Measurements from ENCODE around the gene MYOM1. TPM values are rescaled to one million over a fixed set of nuclear protein-coding genes. Genes with fewer than 3 reads are reported as not detected.
A peak's percentile ranks its signal among the peaks of the same experiment; 100 is the strongest.

The MYOM1 gene
- total RNA-seq, 1 experiment from 2014 or later: 0.37 TPM

DNA sequence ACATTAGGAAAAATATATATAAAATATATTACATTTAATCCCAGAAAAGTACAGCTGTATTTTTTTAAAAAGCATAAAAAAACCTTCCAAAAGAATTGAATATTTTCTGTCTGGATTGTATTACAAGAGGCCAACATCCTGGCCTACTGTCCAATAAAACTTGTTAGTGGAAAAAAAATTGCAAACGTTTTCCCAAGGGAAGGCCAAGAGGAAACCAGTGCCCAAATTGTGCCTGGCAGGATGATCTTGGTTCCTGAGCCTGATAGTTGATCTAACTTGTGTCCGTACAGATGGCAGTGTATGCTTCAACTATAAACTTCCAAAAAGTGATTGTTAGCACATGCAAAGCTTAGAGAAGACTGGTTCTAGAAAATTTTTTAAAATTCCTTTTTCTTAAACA, 116.2 kb downstream of the MYOM1 start:
- Histone ChIP-seq H3K4me1 (ENCODE audit: insufficient read depth, low read length, poor library complexity, severe bottlenecking) (peaks cover 35% of the 10 kb centered on the region), H3K4me3 (ENCODE audit: low read depth, low read length, poor library complexity, severe bottlenecking) (no peak overlapping the region), H3K27ac (ENCODE audit: low read depth, low read length, poor library complexity, severe bottlenecking) (peak overlapping the region; percentile 25), H3K9me3 (ENCODE audit: low read depth, low read length, poor library complexity, severe bottlenecking) (no peaks in the 10 kb centered on the region), H3K36me3 (ENCODE audit: insufficient read depth, low read length, poor library complexity, severe bottlenecking) (no peaks in the 10 kb centered on the region), H3K27me3 (replicated peaks; ENCODE audit: insufficient read depth, low read depth, low read length, poor library complexity) (no peaks in the 10 kb centered on the region)
- POLR2A ChIA-PET (ENCODE audit: low non-redundant PET): no interaction called here
- DNase-seq (ENCODE audit: low spot score): peak; percentile 59
- TF ChIP-seq, protein P1, sequence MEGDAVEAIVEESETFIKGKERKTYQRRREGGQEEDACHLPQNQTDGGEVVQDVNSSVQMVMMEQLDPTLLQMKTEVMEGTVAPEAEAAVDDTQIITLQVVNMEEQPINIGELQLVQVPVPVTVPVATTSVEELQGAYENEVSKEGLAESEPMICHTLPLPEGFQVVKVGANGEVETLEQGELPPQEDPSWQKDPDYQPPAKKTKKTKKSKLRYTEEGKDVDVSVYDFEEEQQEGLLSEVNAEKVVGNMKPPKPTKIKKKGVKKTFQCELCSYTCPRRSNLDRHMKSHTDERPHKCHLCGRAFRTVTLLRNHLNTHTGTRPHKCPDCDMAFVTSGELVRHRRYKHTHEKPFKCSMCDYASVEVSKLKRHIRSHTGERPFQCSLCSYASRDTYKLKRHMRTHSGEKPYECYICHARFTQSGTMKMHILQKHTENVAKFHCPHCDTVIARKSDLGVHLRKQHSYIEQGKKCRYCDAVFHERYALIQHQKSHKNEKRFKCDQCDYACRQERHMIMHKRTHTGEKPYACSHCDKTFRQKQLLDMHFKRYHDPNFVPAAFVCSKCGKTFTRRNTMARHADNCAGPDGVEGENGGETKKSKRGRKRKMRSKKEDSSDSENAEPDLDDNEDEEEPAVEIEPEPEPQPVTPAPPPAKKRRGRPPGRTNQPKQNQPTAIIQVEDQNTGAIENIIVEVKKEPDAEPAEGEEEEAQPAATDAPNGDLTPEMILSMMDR (conservative IDR thresholded peaks at IDR 0.05; ENCODE audit: low read depth, low read length): no peak
- TF ChIP-seq EZH2 (IDR thresholded peaks at IDR 0.05; ENCODE audit: borderline replicate concordance, low read depth, low read length, poor library complexity, severe bottlenecking): no peak
- CTCF ChIA-PET: interaction anchor here (0.6 kb wide), 1 partner anchor 53 kb away, joined by 4 read pairs; no protein-coding TSS in a partner anchor
- no TSS peak for BruUV-seq (replicated peaks)
- intact Hi-C loops (cut with micrococcal nuclease; ENCODE audit: unreplicated experiment): no loop called here

DNA sequence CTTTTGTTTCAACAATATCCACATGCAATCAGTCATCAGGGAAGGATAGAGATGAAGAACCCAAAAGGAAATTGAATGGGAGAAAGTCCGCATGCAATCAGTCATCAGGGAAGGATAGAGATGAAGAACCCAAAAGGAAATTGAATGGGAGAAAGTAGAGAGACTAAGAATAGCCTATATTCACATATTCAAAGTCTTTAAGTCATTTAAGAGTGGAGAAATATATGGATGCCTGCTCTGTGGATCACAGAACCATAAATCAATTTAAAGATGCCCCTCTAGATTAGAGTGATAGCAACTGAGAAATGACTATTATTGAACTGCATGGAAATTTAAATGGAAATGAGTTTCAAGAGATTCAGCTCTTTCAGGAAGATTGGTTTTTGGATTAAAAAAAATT, 116.8 kb downstream of the MYOM1 start:
- DNase-seq (ENCODE audit: low spot score): no peak
- ChIA-PET POLR2A (ENCODE audit: low non-redundant PET) (no interaction called here), CTCF (no interaction called here)
- Histone ChIP-seq H3K36me3 (ENCODE audit: insufficient read depth, low read length, poor library complexity, severe bottlenecking) (no peaks in the 10 kb centered on the region), H3K27ac (ENCODE audit: low read depth, low read length, poor library complexity, severe bottlenecking) (no peak overlapping the region), H3K27me3 (replicated peaks; ENCODE audit: insufficient read depth, low read depth, low read length, poor library complexity) (no peaks in the 10 kb centered on the region), H3K4me3 (ENCODE audit: low read depth, low read length, poor library complexity, severe bottlenecking) (no peak overlapping the region), H3K9me3 (ENCODE audit: low read depth, low read length, poor library complexity, severe bottlenecking) (no peaks in the 10 kb centered on the region), H3K4me1 (ENCODE audit: insufficient read depth, low read length, poor library complexity, severe bottlenecking) (peaks cover 35% of the 10 kb centered on the region)
- no TSS peak for BruUV-seq (replicated peaks)
- TF ChIP-seq, protein P1 (conservative IDR thresholded peaks at IDR 0.05; ENCODE audit: low read depth, low read length): no peak
- TF ChIP-seq EZH2 (IDR thresholded peaks at IDR 0.05; ENCODE audit: borderline replicate concordance, low read depth, low read length, poor library complexity, severe bottlenecking): no peak
- intact Hi-C loops (cut with micrococcal nuclease; ENCODE audit: unreplicated experiment): no loop called here

DNA sequence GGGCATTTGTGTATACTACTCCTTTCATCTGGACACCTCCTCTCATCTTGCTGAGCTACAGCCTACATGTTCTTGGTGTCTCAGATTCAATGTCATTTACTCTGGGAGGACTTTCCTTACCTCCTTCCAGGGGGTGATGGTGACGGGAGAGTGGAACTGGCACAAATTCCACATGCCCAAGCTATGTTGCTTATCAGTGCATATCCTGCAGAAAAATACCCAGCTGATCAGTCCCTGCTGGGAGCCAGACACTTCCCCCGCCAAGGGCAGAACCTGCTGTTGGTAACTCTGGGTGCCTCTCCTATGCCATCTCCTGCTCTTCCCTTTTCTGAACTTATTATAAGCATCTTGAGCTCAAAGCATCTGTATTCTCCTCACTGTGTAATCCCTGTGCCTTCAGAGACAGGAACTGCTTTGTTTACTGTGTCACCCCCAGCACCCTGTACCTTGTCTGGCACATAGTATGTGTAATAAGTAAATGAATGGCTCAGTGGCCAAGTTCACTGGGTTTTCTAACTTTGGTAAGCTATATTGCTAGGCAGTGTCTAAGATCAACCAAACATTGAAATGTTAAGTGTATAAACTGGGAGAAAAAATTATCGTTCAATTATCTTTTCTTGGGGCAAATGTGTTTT, 119.2 kb downstream of the MYOM1 start:
- no peak for TF ChIP-seq EZH2 (IDR thresholded peaks at IDR 0.05; ENCODE audit: borderline replicate concordance, low read depth, low read length, poor library complexity, severe bottlenecking)
- TF ChIP-seq, protein P1 (conservative IDR thresholded peaks at IDR 0.05; ENCODE audit: low read depth, low read length): no peak
- no peaks in the 10 kb centered on the region for H3K36me3 ChIP-seq (ENCODE audit: insufficient read depth, low read length, poor library complexity, severe bottlenecking)
- H3K27ac ChIP-seq (ENCODE audit: low read depth, low read length, poor library complexity, severe bottlenecking): no peak overlapping the region
- ChIA-PET CTCF (no interaction called here), POLR2A (ENCODE audit: low non-redundant PET) (no interaction called here)
- no peaks in the 10 kb centered on the region for H3K9me3 ChIP-seq (ENCODE audit: low read depth, low read length, poor library complexity, severe bottlenecking)
- no peak for DNase-seq (ENCODE audit: low spot score)
- peaks cover 35% of the 10 kb centered on the region for H3K4me1 ChIP-seq (ENCODE audit: insufficient read depth, low read length, poor library complexity, severe bottlenecking)
- no TSS peak for BruUV-seq (replicated peaks)
- H3K4me3 ChIP-seq (ENCODE audit: low read depth, low read length, poor library complexity, severe bottlenecking): no peak overlapping the region
- intact Hi-C loops (cut with micrococcal nuclease; ENCODE audit: unreplicated experiment): no loop called here
- H3K27me3 ChIP-seq (replicated peaks; ENCODE audit: insufficient read depth, low read depth, low read length, poor library complexity): no peaks in the 10 kb centered on the region
